Fibroblast of villous mesenchyme (primary cell): ENCODE results near the gene GABRA1. TPM values are rescaled to one million over a fixed set of nuclear protein-coding genes. Genes with fewer than 3 reads are reported as not detected.

Experiments
- DNase-seq: peaks from one replicate; pipeline ENCODE4 v3.0.0-alpha.2; 2010; ENCODE audit warnings: low read depth
- H3K4me3 ChIP-seq: 2 replicates; pipeline ENCODE4 v1.5.1; 2011; ENCODE audit warnings: low read depth, mild to moderate bottlenecking, low read length
- CTCF ChIP-seq: IDR thresholded peaks from 2 replicates; pipeline ENCODE4 v1.5.1; 2012; ENCODE audit warnings: low read depth, mild to moderate bottlenecking, low read length; ENCODE audit not compliant: insufficient read depth
- total RNA-seq: library from RNA; depleted of rRNA; stranded (reverse); fragments of >200 nt; gene quantifications from 2 replicates; pipeline ENCODE4 v1.2.3, GENCODE V29; 2012

Gene GABRA1
- total RNA-seq, 1 donor = not detected

GRCh38 chr5:161899590-161899989 is 51.7 kb downstream of the GABRA1 start:
- TF ChIP-seq CTCF = no peak
- no peak overlapping the region for H3K4me3 ChIP-seq
- DNase-seq = no peak

GRCh38 chr5:161900981-161901380 is 53.1 kb downstream of the GABRA1 start:
- no peak for TF ChIP-seq CTCF
- no peak for DNase-seq

GRCh38 chr5:161921781-161922180 is 73.9 kb downstream of the GABRA1 start:
- no peak for TF ChIP-seq CTCF
- no peak for DNase-seq
- H3K4me3 ChIP-seq = no peak overlapping the region

More at GRCh38 chr5:161900981-161901380, 53.1 kb downstream of the GABRA1 start:
- no peak overlapping the region for H3K4me3 ChIP-seq

- no peak for DNase-seq
- H3K4me3 ChIP-seq = no peak overlapping the region
- no peak for TF ChIP-seq CTCF
These were observed 76.3 kb downstream of the GABRA1 start for GRCh38 chr5:161924270-161924669.

GRCh38 chr5:161925960-161926359 is 78.0 kb downstream of the GABRA1 start:
- H3K4me3 ChIP-seq = no peak overlapping the region
- no peak for TF ChIP-seq CTCF
- no peak for DNase-seq

GRCh38 chr5:161934486-161934885 is 86.6 kb downstream of the GABRA1 start:
- TF ChIP-seq CTCF = no peak
- DNase-seq = no peak
- H3K4me3 ChIP-seq = no peak overlapping the region

GRCh38 chr5:161944974-161945373 is 97.1 kb downstream of the GABRA1 start:
- DNase-seq = no peak
- no peak for TF ChIP-seq CTCF
- no peak overlapping the region for H3K4me3 ChIP-seq
